Fibroblast of lung (primary cell): ENCODE data around the gene SLC35F3. TPM values are rescaled to one million over a fixed set of nuclear protein-coding genes. Genes with fewer than 3 reads are reported as not detected.
A peak's percentile ranks its signal among the peaks of the same experiment; 100 is the strongest.

ENCODE experiments used
- DNase-seq, 2 donors: peaks; one replicate each; pipeline versions ENCODE4 v3.0.0 to v3.0.0-alpha.2; 2010; ENCODE audit warnings: low read depth in 2 of 2
- H2AFZ ChIP-seq: 2 replicates; pipeline ENCODE4 v1.5.1; 2012; ENCODE audit warnings: low read length, control low read depth, inconsistent platforms
- H3K27ac ChIP-seq: 2 replicates; pipeline ENCODE4 v1.5.1; 2011; ENCODE audit warnings: low read length, control low read depth; ENCODE audit not compliant: insufficient read depth
- H3K27me3 ChIP-seq: 2 replicates; pipeline ENCODE4 v1.5.1; 2011; ENCODE audit warnings: mild to moderate bottlenecking, low read length; ENCODE audit not compliant: control insufficient read depth, insufficient read depth
- H3K36me3 ChIP-seq: 2 replicates; pipeline ENCODE4 v1.5.1; 2011; ENCODE audit warnings: low read length; ENCODE audit not compliant: control insufficient read depth, insufficient read depth
- H3K4me1 ChIP-seq: 2 replicates; pipeline ENCODE4 v1.5.1; 2011; ENCODE audit warnings: low read length; ENCODE audit not compliant: control insufficient read depth, insufficient read depth; ENCODE audit errors: extremely low read depth
- H3K4me2 ChIP-seq: 2 replicates; pipeline ENCODE4 v1.5.1; 2011; ENCODE audit warnings: low read length, control low read depth; ENCODE audit not compliant: insufficient read depth; ENCODE audit errors: extremely low read depth
- H3K4me3 ChIP-seq, 4 experiments: fragments of 200-600 bp in 1 of 4; sonication (generic) in 1 of 4; replicated peaks in 1 of 4; 2 replicates each; pipeline ENCODE4 v1.5.1; 2011 to 2016; ENCODE audit warnings: low read length in 4 of 4, low read depth in 3 of 4, mild to moderate bottlenecking in 3 of 4, control low read depth in 2 of 4, inconsistent platforms in 1 of 4, mixed read lengths in 1 of 4; ENCODE audit not compliant: insufficient read depth in 1 of 4; ENCODE audit errors: control extremely low read depth in 1 of 4
- H3K79me2 ChIP-seq: 2 replicates; pipeline ENCODE4 v1.5.1; 2012; ENCODE audit warnings: mild to moderate bottlenecking, low read length, inconsistent platforms; ENCODE audit not compliant: control insufficient read depth, insufficient read depth
- H3K9ac ChIP-seq: 2 replicates; pipeline ENCODE4 v1.5.1; 2011; ENCODE audit warnings: mild to moderate bottlenecking, low read length, control low read depth; ENCODE audit not compliant: insufficient read depth
- H3K9me3 ChIP-seq: 2 replicates; pipeline ENCODE4 v1.5.1; 2012; ENCODE audit warnings: low read depth, low read length; ENCODE audit not compliant: control insufficient read depth, insufficient read depth
- H4K20me1 ChIP-seq: 2 replicates; pipeline ENCODE4 v1.5.1; 2011; ENCODE audit warnings: low read length; ENCODE audit not compliant: control insufficient read depth, insufficient read depth; ENCODE audit errors: extremely low read depth
- EZH2 ChIP-seq: IDR thresholded peaks from 2 replicates; pipeline ENCODE4 v1.5.1; 2012; ENCODE audit warnings: low read length, control low read depth, mild to moderate bottlenecking; ENCODE audit errors: missing control alignments
- polyA plus RNA-seq, 2 donors: library from polyadenylated mRNA; depleted of rRNA in 1 of 2; stranded (reverse) in 1 of 2; unstranded in 1 of 2; fragments of >200 nt; gene quantifications; 2 replicates each; pipeline ENCODE4 v1.2.1, GENCODE V29; 2011 to 2012; ENCODE audit warnings: missing spikeins in 1 of 2
- total RNA-seq: library from RNA; depleted of rRNA; stranded (reverse); fragments of >200 nt; gene quantifications from 2 replicates; pipeline ENCODE4 v1.2.1, GENCODE V29; 2014
- TF ChIP-seq, protein P1 (sequence below), 2 donors: IDR thresholded peaks in 1 of 2; conservative IDR thresholded peaks in 1 of 2; 1 replicate in 1 of 2; 2 replicates in 1 of 2; pipeline ENCODE4 v1.5.1; 2011 to 2012; ENCODE audit warnings: low read length in 2 of 2, control low read depth in 1 of 2, inconsistent platforms in 1 of 2, low read depth in 1 of 2, mild to moderate bottlenecking in 1 of 2

The SLC35F3 gene
- total and polyA plus RNA-seq, 2 donors (not counting 1 experiment from before 2014, with no cell fraction given): not detected

GRCh38 chr1:233907151-233907550, 2.7 kb downstream of the SLC35F3 start:
- Histone ChIP-seq H3K4me2 (no peak overlapping the region), H2AFZ (no peak overlapping the region), H3K9ac (no peak overlapping the region), H3K79me2 (no peaks in the 10 kb centered on the region), H3K36me3 (no peaks in the 10 kb centered on the region), H3K27ac (no peak overlapping the region), H3K4me1 (no peaks in the 10 kb centered on the region), H3K9me3 (no peaks in the 10 kb centered on the region), H3K27me3 (no peaks in the 10 kb centered on the region), H3K4me3 (no peak overlapping the region), H4K20me1 (no peaks in the 10 kb centered on the region)
- DNase-seq: no peak
- TF ChIP-seq, protein P1, sequence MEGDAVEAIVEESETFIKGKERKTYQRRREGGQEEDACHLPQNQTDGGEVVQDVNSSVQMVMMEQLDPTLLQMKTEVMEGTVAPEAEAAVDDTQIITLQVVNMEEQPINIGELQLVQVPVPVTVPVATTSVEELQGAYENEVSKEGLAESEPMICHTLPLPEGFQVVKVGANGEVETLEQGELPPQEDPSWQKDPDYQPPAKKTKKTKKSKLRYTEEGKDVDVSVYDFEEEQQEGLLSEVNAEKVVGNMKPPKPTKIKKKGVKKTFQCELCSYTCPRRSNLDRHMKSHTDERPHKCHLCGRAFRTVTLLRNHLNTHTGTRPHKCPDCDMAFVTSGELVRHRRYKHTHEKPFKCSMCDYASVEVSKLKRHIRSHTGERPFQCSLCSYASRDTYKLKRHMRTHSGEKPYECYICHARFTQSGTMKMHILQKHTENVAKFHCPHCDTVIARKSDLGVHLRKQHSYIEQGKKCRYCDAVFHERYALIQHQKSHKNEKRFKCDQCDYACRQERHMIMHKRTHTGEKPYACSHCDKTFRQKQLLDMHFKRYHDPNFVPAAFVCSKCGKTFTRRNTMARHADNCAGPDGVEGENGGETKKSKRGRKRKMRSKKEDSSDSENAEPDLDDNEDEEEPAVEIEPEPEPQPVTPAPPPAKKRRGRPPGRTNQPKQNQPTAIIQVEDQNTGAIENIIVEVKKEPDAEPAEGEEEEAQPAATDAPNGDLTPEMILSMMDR (conservative IDR thresholded peaks at IDR 0.05 in 1 of 2, IDR thresholded peaks at IDR 0.05 in 1 of 2; ENCODE audit: low read depth in 1 of 2, low read length in 2 of 2): no peak
- TF ChIP-seq EZH2: no peak

GRCh38 chr1:233908092-233908491, 3.6 kb downstream of the SLC35F3 start:
- Histone ChIP-seq H3K79me2 (no peaks in the 10 kb centered on the region), H3K4me3 (no peak overlapping the region), H3K9ac (no peak overlapping the region), H3K4me1 (no peaks in the 10 kb centered on the region), H4K20me1 (no peaks in the 10 kb centered on the region), H2AFZ (no peak overlapping the region), H3K27me3 (no peaks in the 10 kb centered on the region), H3K4me2 (no peak overlapping the region), H3K36me3 (no peaks in the 10 kb centered on the region), H3K9me3 (no peaks in the 10 kb centered on the region), H3K27ac (no peak overlapping the region)
- DNase-seq: no peak
- TF ChIP-seq EZH2: no peak
- TF ChIP-seq, protein P1 (conservative IDR thresholded peaks at IDR 0.05 in 1 of 2, IDR thresholded peaks at IDR 0.05 in 1 of 2; ENCODE audit: low read depth in 1 of 2, low read length in 2 of 2): no peak

- TF ChIP-seq EZH2: no peak
- TF ChIP-seq, protein P1 (conservative IDR thresholded peaks at IDR 0.05 in 1 of 2, IDR thresholded peaks at IDR 0.05 in 1 of 2; ENCODE audit: low read depth in 1 of 2, low read length in 2 of 2): no peak
- H3K4me1 ChIP-seq: no peaks in the 10 kb centered on the region
- no peaks in the 10 kb centered on the region for H3K79me2 ChIP-seq
- H2AFZ ChIP-seq: no peak overlapping the region
- no peak overlapping the region for H3K27ac ChIP-seq
- H3K4me2 ChIP-seq: no peak overlapping the region
- H3K27me3 ChIP-seq: no peaks in the 10 kb centered on the region
- H4K20me1 ChIP-seq: no peaks in the 10 kb centered on the region
- no peaks in the 10 kb centered on the region for H3K9me3 ChIP-seq
- no peaks in the 10 kb centered on the region for H3K36me3 ChIP-seq
- DNase-seq: peak in 1 of 2 donors; percentile 97
- H3K9ac ChIP-seq: no peak overlapping the region
- no peak overlapping the region for H3K4me3 ChIP-seq
These were observed 4.7 kb downstream of the SLC35F3 start for GRCh38 chr1:233909195-233909594.
